ENCODE results near the gene FGF18.

- TF ChIP-seq CTCF (IDR thresholded peaks at IDR 0.05) (no peak), POLR2A (IDR thresholded peaks at IDR 0.05) (no peak)
Observed at GRCh38 chr5:171506951-171507350, 87.5 kb downstream of the FGF18 start.

Measured in heart left ventricle (tissue), 13 donors.